ENCODE data around the gene ADH7. TPM values are rescaled to one million over a fixed set of nuclear protein-coding genes. Genes with fewer than 3 reads are reported as not detected.
A peak's percentile ranks its signal among the peaks of the same experiment; 100 is the strongest.
"Not testable (repeated sequence)": the region's sequence is repeated elsewhere in the genome, so short reads cannot be mapped to it uniquely, and the experiment has no call there.

The ADH7 gene
- total RNA-seq, 1 donor from 2014 or later = not detected

DNA sequence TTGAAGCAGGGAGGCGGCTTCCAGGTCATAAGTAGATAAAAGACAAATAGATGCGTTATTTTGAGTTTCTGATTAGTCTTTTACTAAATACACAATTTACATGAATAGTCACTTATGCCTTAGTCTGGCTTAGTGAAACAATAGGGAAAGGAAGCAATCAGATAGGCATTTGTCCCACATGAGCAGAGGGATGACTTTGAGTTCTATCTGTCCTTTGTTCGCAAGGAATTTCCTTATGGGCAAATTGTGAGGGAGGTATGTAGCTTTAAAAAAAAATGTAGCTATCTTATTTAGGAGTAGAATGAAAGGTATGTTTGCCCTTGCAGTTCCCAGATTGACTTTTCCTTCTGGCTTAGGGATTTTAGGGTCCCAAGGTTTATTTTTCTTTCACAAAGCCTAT lies 56.3 kb downstream of the ADH7 start:
- DNase-seq (ENCODE audit: low read depth) = no peak
- TF ChIP-seq CTCF (IDR thresholded peaks at IDR 0.05; ENCODE audit: insufficient read depth, low read length, poor library complexity, severe bottlenecking) = no peak
- Histone ChIP-seq H3K27me3 (ENCODE audit: control insufficient read depth, insufficient read depth, low read length) (no peaks in the 10 kb centered on the region), H3K4me3 (ENCODE audit: low read depth, low read length) (no peak overlapping the region), H3K36me3 (ENCODE audit: control insufficient read depth, insufficient read depth, low read length) (no peaks in the 10 kb centered on the region)

DNA sequence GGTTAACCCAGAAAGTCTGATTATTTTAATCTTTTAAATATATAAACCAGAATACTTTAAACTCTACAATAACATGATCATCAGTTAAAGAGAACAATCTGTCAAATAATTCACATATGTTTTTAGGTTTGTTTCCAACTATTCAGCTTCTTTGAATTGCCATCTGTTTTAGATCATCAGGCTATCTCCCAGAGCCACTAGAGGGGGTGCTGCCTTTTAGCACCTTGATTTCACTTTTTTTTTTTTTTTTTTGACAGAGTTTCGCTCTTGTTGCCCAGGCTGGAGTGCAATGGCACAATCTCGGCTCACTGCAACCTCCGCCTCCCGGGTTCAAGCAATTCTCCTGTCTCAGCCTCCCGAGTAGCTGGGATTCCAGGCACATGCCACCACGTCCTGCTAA lies 57.8 kb downstream of the ADH7 start:
- DNase-seq (ENCODE audit: low read depth); H3K27me3 ChIP-seq (ENCODE audit: control insufficient read depth, insufficient read depth, low read length); H3K36me3 ChIP-seq (ENCODE audit: control insufficient read depth, insufficient read depth, low read length); H3K4me3 ChIP-seq (ENCODE audit: low read depth, low read length): not testable (repeated sequence)
- peak; percentile 43 for TF ChIP-seq CTCF (IDR thresholded peaks at IDR 0.05; ENCODE audit: insufficient read depth, low read length, poor library complexity, severe bottlenecking)

- H3K27me3 ChIP-seq (ENCODE audit: control insufficient read depth, insufficient read depth, low read length); DNase-seq (ENCODE audit: low read depth); H3K4me3 ChIP-seq (ENCODE audit: low read depth, low read length); H3K36me3 ChIP-seq (ENCODE audit: control insufficient read depth, insufficient read depth, low read length): not testable (repeated sequence)
Measured at GRCh38 chr4:99372464-99372863, 62.7 kb downstream of the ADH7 start.

DNA sequence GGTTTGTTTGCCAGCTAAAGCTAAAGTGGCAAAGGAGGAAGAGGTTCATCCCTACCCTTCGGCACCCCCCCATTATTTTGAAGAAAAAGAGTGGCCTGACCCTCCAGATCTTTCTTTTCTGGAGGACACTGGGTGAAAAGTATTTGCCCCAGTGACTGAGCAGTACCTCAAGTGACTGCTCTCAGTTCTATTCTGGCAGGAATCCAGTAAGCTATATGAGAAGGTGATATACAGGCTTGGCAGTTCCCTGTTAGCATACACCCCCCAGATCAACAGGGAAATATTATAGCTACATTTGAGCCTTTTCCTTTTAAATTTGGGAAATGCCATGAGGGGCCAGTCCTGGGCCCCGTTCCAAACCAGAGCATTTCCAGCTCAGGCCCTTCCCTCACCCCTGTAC lies 67.3 kb downstream of the ADH7 start:
- H3K4me3 ChIP-seq (ENCODE audit: low read depth, low read length); H3K27me3 ChIP-seq (ENCODE audit: control insufficient read depth, insufficient read depth, low read length): not testable (repeated sequence)

DNA sequence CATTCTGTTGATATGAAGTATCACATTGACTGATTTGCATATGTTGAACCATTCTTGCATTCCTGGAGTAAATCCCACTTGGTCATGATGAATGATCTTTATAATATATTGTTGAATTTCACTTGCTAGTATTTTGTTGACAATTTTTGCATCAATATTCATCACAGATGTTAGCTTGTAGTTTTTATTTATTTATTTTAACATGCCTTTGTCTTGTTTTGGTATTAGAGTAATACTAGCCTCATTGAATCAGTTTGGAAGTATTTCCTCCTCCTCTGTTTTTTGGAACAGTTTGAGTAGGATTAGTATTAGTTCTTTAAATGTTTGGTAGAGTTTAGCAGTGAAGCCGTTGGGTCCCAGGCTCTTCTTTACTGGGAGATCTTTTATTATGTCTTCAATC lies 68.7 kb downstream of the ADH7 start:
- DNase-seq (ENCODE audit: low read depth) = no peak
- H3K27me3 ChIP-seq (ENCODE audit: control insufficient read depth, insufficient read depth, low read length) = no peaks in the 10 kb centered on the region
- no peak overlapping the region for H3K4me3 ChIP-seq (ENCODE audit: low read depth, low read length)
- no peak for TF ChIP-seq CTCF (IDR thresholded peaks at IDR 0.05; ENCODE audit: insufficient read depth, low read length, poor library complexity, severe bottlenecking)
- H3K36me3 ChIP-seq (ENCODE audit: control insufficient read depth, insufficient read depth, low read length) = no peaks in the 10 kb centered on the region

More for the DNA sequence above, 67.3 kb downstream of the ADH7 start:
- not testable (repeated sequence) for H3K36me3 ChIP-seq (ENCODE audit: control insufficient read depth, insufficient read depth, low read length); DNase-seq (ENCODE audit: low read depth)

DNA sequence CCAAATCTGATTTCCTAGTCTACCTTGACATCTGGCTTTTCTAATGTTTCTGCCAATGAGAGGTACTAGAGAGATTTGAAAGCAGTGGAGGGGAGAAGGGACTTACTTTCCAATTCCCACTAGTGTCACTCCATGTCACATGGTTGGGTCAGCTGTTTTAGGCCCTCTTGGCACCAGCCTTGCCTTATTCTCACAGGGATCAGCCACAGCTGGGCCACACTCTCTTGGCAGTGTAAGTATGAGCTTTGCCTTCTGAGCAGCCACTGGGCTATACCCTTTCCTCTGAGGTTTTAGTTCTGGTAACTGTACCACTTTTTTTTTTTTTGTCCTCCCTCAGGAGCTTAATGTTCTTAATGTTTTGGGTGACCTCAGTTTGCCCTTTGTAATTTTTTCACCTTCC lies 72.4 kb downstream of the ADH7 start:
- H3K36me3 ChIP-seq (ENCODE audit: control insufficient read depth, insufficient read depth, low read length) = no peaks in the 10 kb centered on the region
- H3K27me3 ChIP-seq (ENCODE audit: control insufficient read depth, insufficient read depth, low read length) = no peaks in the 10 kb centered on the region
- TF ChIP-seq CTCF (IDR thresholded peaks at IDR 0.05; ENCODE audit: insufficient read depth, low read length, poor library complexity, severe bottlenecking) = no peak
- no peak overlapping the region for H3K4me3 ChIP-seq (ENCODE audit: low read depth, low read length)
- no peak for DNase-seq (ENCODE audit: low read depth)

Other genes with a start within 250 kb of the ADH7 start
- not detected in 2 replicates for gene ADH6, start 216.1 kb downstream of the ADH7 start, total RNA-seq
- not detected in 2 replicates for gene ADH1A, start 144.4 kb downstream of the ADH7 start, total RNA-seq
- gene ADH1B, start 113.9 kb downstream of the ADH7 start, total RNA-seq = 0.08 TPM in 1 of 2 replicates, not detected in the other
- 0.21 and 1.7 TPM in 2 replicates for gene ADH1C, start 82.6 kb downstream of the ADH7 start, total RNA-seq
- gene C4orf17, start 75.7 kb upstream of the ADH7 start, total RNA-seq = not detected in 2 replicates
- gene TRMT10A, start 128.7 kb upstream of the ADH7 start, total RNA-seq = 10.8 and 14.8 TPM in 2 replicates
- gene MTTP, start 139.5 kb upstream of the ADH7 start, total RNA-seq = 0.07 and 0.08 TPM in 2 replicates
- not detected in 2 replicates for gene C4orf54, start 222.5 kb upstream of the ADH7 start, total RNA-seq